GM21529 (cell line): Measurements from ENCODE around the gene PPP5C.

ENCODE experiments used
- ATAC-seq: cut with Tn5 transposase; IDR thresholded peaks from one replicate; pipeline ENCODE4 v1.9.1; 2021; ENCODE audit not compliant: unreplicated experiment

Gene PPP5C

DNA sequence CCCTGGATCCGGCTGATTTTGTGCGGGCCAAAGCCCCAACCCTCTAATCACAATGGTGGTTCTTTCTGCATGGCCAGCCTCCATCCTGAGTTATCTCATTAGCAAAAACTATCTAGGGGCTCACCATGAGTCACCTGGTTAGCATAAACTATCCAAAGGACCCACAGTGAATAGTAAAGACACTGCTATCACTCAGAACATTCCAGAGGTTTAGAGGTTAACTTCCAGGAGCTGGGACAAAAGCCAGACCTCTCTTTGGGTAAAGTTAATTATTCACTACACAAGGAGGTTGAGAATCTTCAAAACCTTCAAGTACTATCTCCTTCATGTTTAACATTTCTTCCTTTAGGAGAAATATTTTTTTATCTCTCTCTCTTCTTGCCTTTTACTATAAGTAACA, 18.8 kb upstream of the PPP5C start:
- no peak for ATAC-seq

DNA sequence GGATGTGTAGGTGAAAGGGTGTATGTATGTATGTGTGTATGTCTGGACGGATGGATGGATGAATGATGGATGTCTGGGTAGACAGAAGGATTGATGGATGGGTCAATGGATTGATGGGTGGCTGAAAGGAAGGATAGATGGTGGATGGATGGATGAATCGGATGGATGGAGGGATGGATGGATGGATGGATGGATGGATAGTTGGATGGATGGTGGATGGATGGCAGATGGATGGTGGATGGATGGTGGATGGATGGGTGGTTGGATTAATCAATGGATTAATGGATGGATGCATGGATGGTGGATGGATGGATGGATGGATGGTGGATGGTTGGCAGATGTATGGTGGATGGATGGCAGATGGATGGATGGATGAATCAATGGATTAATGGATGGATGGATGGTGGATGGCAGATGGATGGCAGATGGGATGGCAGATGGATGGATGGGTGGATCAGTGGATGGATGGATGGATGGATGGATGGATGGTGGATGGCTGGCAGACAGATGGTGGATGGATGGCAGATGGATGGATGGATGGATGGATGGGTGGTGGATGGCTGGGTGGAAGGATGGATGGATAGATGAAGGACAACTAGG, 16.5 kb upstream of the PPP5C start:
- ATAC-seq: no peak

DNA sequence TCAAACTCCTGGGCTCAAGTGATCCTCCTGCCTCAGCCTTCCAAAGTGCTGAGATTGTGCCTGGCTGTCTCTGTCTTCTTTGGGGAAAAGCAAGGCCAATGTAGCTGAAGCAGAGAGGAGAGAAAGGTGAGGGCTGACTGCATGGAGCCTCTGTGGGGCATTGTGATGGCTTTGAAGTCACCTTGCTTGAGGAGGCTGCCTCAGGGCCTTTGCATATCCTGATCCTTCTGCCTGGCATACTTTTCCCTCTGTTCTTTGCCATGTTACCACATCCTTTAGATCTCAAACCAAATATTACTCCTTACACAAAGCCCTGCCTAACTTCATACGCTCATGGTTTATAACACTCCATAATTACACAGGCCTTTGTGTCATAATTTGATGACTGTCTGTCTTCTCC, 9.4 kb upstream of the PPP5C start:
- no peak for ATAC-seq

DNA sequence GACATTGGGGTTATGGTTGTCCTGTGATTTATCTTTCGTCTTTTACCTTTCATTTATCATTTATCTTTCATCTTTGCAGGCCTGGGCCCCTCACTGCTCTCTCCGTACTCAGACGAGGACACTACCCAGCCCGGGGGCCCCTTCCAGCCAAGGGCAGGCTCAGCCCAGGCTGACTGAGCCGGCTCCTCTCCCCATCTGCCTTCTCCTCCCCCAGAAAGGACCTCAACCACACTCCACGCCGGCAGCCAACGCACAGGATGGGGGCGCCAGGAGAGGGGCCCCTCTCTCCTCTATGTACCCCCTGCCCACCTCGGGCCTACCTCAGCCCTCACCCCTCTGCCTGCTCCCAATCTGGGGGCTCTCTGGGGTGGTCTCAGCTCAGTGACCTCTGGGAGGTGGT, 7.4 kb upstream of the PPP5C start:
- ATAC-seq: no peak

DNA sequence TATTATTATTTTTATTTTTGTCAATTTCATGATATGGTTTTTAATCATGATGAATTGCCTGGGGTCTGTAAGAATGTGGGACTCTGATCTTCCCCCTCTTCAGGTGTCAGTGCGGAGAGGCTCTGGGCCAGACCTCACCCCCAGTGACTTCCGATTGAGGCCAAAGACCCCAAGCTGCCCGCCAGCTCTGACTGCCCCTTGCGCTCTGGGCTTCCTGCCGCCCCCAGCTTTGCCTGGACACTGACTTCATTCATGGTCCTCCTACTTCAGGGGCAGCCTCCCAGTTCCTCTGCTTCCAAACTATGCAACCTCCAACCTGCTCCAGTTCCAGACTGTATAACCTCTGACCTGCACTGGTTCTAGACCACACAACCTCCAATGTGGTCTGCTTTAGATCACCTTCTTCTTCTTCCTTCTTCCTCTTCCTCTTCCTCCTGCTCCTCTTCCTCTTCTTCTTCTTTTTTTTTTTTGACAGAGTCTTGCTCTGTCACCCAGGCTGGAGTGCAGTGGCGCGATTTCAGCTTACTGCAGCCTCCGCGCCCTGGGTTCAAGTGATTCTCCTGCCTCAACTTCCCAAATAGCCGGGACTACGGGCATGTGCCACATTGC, 6.7 kb upstream of the PPP5C start:
- ATAC-seq: no peak

DNA sequence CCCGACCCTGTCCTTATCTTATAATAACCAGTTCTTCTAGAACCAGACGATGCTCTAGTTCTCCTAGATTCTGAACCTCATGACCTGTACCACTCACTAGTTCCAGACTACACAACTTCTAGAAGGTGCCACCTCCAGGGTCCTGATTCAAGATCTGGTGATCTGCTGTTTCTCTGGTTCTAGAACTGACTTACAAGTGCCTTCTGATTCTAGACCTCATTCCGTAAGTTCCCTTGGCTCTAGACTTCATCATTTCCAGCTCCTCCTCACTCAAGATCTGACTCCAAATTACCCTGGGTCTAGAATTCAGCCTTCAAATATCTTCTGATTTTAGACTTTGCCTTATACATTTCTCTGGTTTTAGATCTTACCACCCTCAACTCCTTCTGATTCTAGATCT, 5.0 kb upstream of the PPP5C start:
- ATAC-seq: no peak

DNA sequence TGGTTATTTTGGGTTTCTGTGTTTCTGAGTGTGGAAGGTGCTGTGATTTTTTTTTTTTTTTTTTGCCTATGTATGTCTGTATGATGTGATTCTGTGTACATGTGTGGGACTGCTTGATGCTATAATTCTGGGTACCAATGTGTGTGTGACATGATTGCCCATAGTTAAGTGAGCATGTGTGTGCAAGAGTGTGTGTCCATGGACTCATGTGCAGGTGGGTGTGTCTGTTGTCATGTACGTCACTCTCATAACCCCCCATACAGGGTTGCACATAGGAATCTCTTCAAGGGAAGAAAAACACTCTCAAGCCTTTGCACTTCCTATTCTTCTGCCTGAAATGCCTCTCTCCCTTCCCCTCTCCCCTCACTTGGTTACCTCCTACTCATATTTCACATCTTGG, 2.5 kb upstream of the PPP5C start:
- ATAC-seq: no peak

DNA sequence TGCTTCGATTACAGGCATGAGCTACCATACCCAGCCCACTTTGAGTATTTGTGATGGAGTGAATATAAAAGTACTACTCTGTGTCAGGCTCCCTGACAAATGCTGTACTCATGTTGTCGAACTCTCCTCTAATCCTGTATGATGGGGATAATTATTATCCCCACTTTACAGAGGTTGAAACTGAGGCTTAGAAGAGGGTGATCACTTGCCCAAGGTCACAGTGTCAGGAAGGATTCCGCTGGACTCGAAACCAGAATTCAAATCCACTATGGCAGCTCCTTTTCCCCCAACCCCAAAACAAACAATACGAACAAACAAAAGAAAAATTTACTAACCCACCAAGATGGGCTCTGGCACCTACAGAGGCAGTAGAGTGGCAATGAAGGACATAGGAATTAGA, 1.7 kb upstream of the PPP5C start:
- ATAC-seq: no peak

DNA sequence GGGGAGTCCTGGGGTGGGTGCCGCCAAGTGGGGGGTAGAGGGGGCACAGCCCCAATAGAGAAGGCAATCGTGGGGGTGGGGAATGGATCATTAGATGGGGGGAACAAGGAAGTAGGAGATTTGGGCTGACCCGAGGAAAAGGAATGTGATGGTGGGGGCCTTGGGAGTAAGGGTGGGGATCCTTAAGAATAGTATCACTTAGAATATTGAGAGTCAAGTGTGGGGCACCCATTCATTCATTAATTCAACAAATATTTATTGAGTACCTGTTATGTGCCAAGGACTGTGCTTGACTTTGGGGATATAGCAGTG, 641 bp downstream of the PPP5C start:
- no peak for ATAC-seq

DNA sequence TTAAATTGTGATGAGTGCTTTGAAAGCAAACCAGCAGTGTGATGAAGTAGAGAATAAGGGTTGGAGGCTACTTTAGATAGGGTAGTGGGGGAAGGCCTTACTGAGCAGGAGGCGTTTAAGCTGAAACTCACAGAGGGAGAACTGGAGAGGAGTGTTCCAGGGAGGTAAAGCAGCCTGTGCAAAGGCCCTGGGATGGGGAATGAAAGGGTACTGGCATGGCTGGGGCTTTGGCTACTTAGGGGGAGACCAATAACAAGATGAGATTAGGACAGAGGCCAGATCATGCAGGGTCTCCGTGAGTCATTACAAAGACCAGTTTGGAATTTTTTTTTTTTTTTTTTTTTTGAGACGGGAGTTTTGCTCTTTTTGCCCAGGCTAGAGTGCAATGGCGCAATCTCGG, 1.1 kb downstream of the PPP5C start:
- no peak for ATAC-seq

DNA sequence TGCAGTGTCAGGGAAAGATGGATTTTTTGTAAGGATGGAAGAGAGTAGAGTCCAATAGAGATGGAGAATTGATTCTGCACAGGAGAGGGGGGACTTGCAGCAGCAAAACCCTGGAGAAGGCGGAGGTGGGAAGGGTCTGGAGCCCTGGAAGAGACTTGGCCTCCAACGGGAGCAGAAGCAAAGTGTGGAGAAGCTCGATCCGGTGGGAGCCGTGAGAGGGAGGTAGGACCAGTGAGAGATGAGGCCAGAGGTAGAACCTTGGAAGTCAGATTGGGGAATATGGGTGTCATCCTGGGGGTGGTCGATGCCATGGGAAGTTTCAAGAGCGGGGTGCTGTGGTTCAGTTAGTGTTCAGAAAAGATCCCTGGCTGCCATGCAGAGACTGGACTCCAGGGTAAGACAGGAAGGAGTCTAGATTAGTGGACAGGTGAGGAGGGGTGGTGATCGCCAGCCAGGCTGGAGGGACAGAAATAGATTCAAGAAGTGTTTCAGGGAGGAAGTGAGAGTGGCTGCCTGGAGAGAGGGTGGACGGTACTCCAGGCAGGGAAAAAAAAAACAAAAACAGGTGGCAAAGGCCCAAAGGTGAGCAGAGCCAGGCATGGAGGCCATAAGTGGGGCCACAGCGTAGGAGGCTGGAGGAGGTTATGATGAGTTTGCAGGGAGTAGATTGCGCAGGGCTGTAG, 2.6 kb downstream of the PPP5C start:
- no peak for ATAC-seq

DNA sequence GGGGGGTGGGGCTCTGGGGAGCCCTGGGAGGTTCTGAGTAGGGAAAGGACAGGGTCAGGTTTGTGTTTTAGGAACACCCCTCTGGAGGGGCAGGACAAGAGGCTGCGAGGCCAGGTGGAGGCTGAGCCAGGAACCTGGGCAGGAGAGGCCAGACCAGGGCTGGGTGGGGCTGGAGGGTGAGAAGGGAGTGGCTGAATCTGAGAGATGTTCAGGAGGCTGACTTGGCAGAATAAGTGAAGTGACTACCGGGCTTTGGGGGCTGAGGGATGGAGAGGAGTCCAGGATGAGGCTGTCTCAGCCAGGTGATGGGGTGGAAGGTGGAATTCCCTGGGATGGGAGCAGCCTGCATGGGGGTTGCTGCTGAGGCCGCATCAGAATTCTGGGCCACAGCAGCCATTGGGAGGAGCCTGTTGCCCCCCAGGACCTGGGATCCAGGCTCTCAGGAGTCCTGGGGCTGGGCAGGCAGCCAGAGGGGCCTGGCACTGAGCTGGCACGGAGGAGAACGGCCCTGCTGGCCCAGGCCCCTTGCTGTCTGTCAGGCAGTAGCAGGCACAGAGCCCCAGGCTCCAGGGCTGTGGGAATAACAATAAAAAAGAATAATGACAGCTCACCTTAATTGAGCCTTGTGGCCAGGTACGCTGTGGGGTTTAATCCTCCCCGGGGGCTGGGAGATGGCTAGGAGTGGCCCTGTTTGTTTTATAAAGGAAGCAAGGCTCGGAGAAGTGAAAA, 3.3 kb downstream of the PPP5C start:
- no peak for ATAC-seq

DNA sequence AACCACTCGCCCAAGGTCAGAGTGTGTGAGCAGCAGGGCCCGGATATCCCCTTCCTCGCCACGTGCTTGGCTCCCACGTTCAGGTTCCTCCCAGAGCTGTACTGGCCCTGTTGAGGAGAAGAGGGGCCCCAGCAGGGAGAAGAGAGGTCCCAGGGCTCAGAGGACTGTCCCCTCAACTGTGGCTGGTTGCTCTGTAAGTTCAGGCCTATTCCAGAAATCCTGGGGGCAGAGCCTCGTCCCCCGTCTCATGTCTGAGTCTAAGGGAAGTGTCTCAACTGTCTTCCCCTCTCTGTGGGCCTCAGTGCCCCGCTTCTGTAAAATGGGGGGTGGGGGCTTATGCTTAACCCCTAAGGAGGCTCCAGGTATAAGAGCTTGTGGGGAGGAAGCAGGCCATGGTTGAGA, 3.9 kb downstream of the PPP5C start:
- no peak for ATAC-seq

DNA sequence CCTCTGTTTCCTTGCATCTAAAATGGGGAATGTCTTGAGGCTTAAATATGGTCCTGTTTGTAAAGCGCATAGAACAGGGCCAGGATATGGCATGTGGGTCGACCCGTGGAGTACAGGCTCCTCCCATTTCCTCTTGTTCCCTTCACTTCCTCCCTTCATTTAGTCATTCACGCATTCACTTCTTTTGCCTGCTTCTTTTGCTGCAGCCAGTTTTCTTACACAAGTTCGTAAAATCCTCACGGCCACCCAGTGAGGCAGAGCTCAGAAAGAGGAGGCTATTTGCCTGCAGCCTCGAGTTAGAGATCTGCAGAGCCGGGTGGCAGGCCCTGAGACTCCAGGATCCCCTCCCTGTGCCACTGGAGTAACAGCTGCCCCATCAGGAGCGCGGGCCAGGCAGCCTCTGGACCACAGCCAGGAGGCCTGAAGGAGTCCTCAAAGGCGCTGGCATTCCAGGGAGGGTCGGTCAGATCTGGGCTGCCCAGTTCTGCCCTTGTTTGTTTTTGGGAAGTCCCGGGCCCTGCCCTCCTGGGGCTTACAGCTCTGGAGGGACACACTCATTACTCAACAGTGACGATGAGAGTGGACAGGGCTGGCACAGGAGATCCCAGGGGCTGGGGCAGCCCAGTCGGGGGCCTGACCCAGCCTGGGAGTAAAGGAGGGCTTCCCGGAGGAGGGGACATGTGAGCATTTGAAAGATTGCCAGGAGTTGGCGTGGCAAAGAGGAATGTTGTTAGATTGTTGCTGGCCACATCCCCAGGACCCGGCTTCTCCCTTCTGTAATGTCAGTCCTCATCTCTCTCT, 4.6 kb downstream of the PPP5C start:
- ATAC-seq: no peak

DNA sequence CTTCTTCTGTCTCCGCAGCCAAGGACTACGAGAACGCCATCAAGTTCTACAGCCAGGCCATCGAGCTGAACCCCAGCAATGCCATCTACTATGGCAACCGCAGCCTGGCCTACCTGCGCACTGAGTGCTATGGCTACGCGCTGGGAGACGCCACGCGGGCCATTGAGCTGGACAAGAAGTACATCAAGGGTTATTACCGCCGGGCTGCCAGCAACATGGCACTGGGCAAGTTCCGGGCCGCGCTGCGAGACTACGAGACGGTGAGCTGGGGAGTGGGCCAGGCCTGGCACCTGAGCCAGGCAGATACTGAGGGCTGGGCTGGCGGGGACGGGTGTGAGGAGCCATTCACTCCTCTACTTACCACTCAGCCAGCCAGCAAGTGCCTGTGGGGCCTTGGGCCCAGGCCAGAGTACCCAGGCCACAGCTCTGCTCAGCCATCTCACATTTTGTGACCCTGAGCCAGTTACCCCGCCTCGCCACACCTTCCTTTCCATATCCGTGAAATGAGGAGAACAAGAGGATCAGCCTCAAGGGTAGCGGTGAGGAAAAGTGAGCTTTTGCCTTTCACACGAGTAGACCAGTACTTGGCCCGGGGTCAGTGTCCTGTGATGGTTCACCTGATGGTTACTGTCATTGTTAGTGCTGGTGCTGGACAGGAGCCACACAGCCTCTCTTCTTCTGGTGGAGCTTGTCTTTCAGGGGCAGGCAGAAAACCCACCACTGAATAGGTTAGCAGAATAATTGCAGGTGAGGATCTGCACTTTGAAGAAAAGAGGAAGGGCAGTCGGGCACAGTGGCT, 7.0 kb downstream of the PPP5C start:
- no peak for ATAC-seq

DNA sequence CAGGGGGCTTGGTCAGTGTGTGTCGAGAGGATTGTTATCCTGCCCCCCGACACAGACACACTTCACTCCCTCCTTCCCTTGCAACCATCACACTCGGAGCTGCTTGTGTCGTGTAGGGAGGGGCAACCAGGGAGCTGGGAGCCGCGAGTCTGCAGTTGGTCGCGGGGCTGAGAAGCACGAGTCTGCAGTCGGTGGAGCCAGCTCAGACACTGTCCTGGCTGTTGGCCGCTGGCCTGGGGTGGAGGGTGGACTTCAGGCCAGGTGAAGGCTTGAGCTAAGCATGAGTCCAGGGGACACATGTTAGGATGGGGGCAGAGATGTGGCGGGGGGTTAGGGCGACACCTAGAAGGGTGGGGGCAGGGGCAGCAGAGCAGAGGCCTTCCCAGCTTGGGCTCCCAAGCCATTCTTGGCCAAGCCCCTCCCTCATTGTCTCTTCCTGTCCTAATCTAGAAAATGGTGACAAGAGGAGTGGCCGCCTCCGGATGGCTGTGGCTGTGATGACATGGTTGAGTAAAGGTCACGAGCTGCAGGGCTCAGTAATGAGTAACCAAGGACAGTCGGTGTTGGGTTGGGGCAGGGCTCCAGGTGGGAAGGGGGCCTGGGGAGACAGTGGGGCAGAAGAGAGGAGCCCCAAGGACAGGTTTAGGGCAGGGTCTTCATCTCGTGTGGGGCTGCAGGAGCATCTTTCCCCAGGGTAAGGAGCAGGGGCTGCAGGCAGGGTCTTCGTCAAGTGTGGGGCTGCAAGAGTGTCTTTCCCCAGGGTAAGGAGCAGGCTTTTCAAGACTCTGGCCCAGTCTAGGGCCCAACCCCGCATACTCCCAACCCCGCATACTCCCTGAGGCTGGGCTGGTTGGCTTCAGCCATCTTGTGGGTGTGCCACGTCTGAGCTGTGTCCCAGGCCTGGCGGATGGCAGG, 8.6 kb downstream of the PPP5C start:
- no peak for ATAC-seq

DNA sequence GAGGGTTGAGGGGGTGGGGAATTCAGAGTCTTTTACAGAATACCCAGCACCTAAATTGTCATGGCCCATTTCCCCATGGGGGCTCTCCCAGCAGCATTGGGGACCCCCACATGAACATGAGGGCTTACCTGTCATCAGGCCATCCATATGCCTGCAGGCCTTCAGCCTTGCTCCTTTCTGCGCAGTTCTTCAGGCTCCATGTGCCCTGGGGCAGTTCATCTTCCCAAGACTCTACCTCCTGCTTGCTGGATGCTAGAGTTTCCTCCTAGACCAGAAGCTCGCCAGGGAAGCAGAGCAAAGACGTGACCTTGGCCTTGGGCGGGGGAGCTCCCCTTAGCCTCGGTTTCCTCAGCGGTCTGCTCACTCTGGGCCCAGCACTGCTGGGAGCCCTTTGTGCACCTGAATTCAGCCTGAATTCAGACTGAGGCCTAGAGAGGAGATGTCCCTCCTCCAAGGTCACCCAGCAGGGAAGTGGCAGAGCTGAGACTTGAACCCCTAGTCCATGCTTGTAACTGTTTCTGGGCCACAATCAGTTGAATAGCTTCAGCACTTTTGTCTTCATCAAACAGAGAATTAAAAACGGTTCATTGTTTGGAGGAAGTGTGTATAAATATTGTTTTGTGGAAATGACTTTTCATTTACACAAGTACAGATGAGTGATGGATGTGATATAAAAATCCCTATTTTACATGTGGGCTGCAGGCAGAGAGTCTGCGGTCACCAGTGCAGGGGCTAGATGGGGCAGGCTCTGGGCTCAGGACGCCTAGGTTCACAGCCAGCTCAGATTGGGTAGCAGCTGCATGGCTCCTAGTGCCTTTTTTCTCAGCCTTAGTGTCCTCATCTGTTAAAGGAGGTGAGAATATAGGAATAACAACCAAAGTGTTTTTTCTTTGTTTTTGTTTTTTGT, 9.5 kb downstream of the PPP5C start:
- no peak for ATAC-seq

DNA sequence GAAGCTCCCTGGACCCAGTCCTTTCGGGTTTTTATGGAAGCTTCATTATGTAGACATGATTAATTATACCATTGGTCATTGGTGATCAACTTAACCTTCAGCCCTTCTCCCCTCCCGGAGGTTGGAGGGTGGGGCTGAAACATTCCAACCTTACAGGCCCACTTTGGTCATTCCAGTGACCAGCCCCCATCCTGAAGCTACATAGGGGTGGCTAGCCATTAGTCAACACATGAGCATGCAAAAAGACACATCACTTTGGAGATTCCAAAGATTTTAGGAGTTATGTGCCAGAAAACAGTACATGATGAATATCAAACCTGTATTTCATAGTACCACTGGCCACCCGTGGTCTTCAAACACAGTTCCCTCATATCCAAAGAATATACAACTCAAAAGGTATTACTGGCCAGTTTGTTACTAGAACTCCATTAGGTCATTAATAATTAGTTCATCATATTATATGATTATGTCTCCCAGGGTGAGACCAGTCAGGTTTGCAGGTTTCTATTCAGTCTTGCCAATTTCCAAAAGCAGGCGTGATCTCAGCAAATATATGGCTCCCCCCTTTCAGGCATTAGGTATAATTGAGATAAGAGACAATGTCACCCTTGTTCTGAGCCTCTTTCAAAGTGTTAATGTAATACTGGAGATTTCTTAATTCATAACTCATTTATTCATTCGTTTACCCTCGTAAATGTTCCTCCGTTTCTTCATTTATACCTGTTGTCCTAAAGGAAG, 11.1 kb downstream of the PPP5C start:
- ATAC-seq: no peak
